Endothelial cell (in vitro differentiated cells): ENCODE measurements around the gene DZANK1. TPM values are rescaled to one million over a fixed set of nuclear protein-coding genes. Genes with fewer than 3 reads are reported as not detected.
A peak's percentile ranks its signal among the peaks of the same experiment; 100 is the strongest.

Experiments
- DNase-seq: peaks from one replicate; pipeline ENCODE4 v3.0.0; 2021; ENCODE audit warnings: low spot score
- H3K27ac Mint-ChIP-seq: one replicate; pipeline ENCODE4 v1.8.0; 2021; ENCODE audit warnings: mixed read lengths, inconsistent platforms; ENCODE audit not compliant: unreplicated experiment
- H3K27me3 Mint-ChIP-seq: one replicate; pipeline ENCODE4 v1.8.0; 2021; ENCODE audit warnings: mild to moderate bottlenecking, moderate library complexity, mixed read lengths, inconsistent platforms; ENCODE audit not compliant: unreplicated experiment
- H3K36me3 Mint-ChIP-seq: one replicate; pipeline ENCODE4 v1.8.0; 2021; ENCODE audit warnings: mild to moderate bottlenecking, low read depth, mixed read lengths, inconsistent platforms; ENCODE audit not compliant: unreplicated experiment
- H3K4me1 Mint-ChIP-seq: one replicate; pipeline ENCODE4 v1.8.0; 2021; ENCODE audit warnings: mild to moderate bottlenecking, mixed read lengths, inconsistent platforms; ENCODE audit not compliant: unreplicated experiment
- H3K4me3 Mint-ChIP-seq: one replicate; pipeline ENCODE4 v1.8.0; 2021; ENCODE audit warnings: mild to moderate bottlenecking, mixed read lengths, inconsistent platforms; ENCODE audit not compliant: unreplicated experiment
- H3K9me3 Mint-ChIP-seq: one replicate; pipeline ENCODE4 v1.8.0; 2021; ENCODE audit warnings: mixed read lengths, inconsistent platforms; ENCODE audit not compliant: unreplicated experiment
- long read RNA-seq: library from polyadenylated mRNA; unstranded; transcript quantifications from one replicate; pipeline ENCODE4 v2.0.0, GENCODE V29; 2020; ENCODE audit not compliant: unreplicated experiment
- total RNA-seq: library from RNA; stranded (reverse); fragmentation: NEBNext Ultra II Directional; extraction: Animal tissue kit (Norgen Biotek cat#: 25700); gene quantifications from one replicate; pipeline ENCODE4 v1.2.1, GENCODE V29; 2021; ENCODE audit not compliant: unreplicated experiment
- TF ChIP-seq, protein P1 (sequence below): fragments of 200-600 bp; sonication (generic); IDR thresholded peaks from one replicate; pipeline ENCODE4 v1.5.0; 2021; ENCODE audit warnings: antibody characterized with exemption; ENCODE audit not compliant: unreplicated experiment

Gene DZANK1
- 4.2 TPM for total RNA-seq
- long read RNA-seq, partial matches to known transcripts: 1 of 1 reads
- long read RNA-seq, other reads (novel, unspliced or antisense): 0 of 1 reads

DNA sequence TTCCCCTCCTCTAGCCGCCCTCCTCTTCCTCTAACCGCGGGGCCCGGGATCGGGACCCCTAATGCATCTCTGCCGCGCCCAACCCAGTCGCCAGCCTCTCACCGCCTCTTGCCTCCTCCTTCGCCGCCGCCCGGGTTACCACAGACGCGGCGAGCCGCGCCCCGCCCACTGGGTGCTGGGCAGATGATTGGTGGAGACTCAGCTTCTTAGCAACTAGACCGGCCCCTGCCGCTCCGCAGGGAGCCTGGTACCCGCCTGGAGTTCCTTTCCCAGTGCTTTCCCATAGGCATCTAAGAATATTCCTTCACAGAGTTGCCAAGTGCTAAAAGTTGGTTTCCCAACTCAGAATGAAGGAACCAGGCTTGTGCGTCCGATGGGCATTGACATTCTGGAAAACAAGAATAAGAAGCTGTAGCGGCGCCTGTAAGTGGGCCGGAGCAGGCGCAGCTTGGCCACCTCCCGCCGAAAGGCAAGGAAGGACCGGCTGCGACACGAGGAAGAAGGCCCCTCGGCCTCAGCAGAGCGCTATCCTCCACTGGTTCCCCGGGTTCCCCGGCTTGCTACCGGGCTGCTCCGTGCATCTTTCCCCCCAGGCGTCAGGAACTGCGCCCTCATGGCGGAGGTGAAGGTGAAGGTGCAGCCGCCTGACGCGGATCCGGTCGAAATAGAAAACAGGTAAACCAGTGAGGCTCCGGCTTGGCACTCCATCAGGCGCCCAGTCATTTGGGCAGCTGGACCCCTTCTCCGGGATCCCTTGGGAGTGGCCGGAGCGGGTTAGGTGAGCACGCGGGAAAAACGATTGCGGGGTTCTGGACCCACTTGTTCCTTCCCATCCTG lies at the start of gene DZANK1, which contains the start of gene POLR3F:
DZANK1 (minus strand) TSS at position 137 of the 837 bp plus-strand sequence. CDS start 1,672 bp downstream, outside the sequence.
POLR3F (plus strand) TSS at position 497 of the 837 bp plus-strand sequence; CDS start at position 614, 117 bp downstream.
- H3K4me3 Mint-ChIP-seq: peak within 1 kb of the TSS; percentile 97
- no peaks in the 10 kb centered on the region for H3K36me3 Mint-ChIP-seq
- H3K4me1 Mint-ChIP-seq: peaks cover 16% of the 10 kb centered on the region
- no peaks in the 10 kb centered on the region for H3K9me3 Mint-ChIP-seq
- H3K27me3 Mint-ChIP-seq: no peaks in the 10 kb centered on the region
- peak within 1 kb of the TSS; percentile 96 for H3K27ac Mint-ChIP-seq
- peak; percentile 94 for DNase-seq
- TF ChIP-seq, protein P1, sequence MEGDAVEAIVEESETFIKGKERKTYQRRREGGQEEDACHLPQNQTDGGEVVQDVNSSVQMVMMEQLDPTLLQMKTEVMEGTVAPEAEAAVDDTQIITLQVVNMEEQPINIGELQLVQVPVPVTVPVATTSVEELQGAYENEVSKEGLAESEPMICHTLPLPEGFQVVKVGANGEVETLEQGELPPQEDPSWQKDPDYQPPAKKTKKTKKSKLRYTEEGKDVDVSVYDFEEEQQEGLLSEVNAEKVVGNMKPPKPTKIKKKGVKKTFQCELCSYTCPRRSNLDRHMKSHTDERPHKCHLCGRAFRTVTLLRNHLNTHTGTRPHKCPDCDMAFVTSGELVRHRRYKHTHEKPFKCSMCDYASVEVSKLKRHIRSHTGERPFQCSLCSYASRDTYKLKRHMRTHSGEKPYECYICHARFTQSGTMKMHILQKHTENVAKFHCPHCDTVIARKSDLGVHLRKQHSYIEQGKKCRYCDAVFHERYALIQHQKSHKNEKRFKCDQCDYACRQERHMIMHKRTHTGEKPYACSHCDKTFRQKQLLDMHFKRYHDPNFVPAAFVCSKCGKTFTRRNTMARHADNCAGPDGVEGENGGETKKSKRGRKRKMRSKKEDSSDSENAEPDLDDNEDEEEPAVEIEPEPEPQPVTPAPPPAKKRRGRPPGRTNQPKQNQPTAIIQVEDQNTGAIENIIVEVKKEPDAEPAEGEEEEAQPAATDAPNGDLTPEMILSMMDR: no peak

DNA sequence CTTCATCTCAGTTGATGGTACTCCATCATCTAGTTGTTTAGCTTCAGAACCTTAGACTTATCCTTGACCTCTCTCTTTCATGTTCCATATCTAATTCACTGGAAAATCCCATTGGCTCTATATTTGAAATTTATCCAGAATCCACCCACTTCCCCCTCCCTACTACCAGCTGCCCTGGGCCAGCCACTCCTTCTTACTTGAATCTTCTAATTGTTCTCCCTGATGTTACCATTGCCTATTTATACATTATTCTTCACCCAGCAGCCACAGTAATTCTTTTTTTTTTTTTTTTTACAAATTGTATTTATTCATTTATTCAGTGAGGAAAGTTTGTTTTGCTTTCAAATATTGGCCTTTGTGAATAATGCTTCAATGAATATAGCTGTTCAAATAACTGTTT lies 49.1 kb upstream of the DZANK1 start:
- H3K4me3 Mint-ChIP-seq: no peak overlapping the region
- no peaks in the 10 kb centered on the region for H3K4me1 Mint-ChIP-seq
- H3K27me3 Mint-ChIP-seq: no peaks in the 10 kb centered on the region
- TF ChIP-seq, protein P1: no peak
- H3K9me3 Mint-ChIP-seq: no peaks in the 10 kb centered on the region
- no peak overlapping the region for H3K27ac Mint-ChIP-seq
- no peak for DNase-seq
- peaks cover 8% of the 10 kb centered on the region for H3K36me3 Mint-ChIP-seq

GRCh38 chr20:18514127-18514526 lies 47.3 kb upstream of the DZANK1 start:
- TF ChIP-seq, protein P1: no peak
- Mint-ChIP-seq H3K9me3 (no peaks in the 10 kb centered on the region), H3K4me1 (peaks cover 2% of the 10 kb centered on the region), H3K4me3 (no peak overlapping the region), H3K27ac (no peak overlapping the region), H3K36me3 (peaks cover 14% of the 10 kb centered on the region), H3K27me3 (no peaks in the 10 kb centered on the region)
- DNase-seq: no peak

GRCh38 chr20:18513208-18513607 lies 46.4 kb upstream of the DZANK1 start:
- no peak overlapping the region for H3K27ac Mint-ChIP-seq
- H3K36me3 Mint-ChIP-seq: peaks cover 14% of the 10 kb centered on the region
- DNase-seq: no peak
- TF ChIP-seq, protein P1: no peak
- peaks cover 9% of the 10 kb centered on the region for H3K4me1 Mint-ChIP-seq
- peak overlapping the region; percentile 19 for H3K4me3 Mint-ChIP-seq
- no peaks in the 10 kb centered on the region for H3K9me3 Mint-ChIP-seq
- no peaks in the 10 kb centered on the region for H3K27me3 Mint-ChIP-seq

GRCh38 chr20:18511571-18511970 lies 44.7 kb upstream of the DZANK1 start:
- Mint-ChIP-seq H3K9me3 (no peaks in the 10 kb centered on the region), H3K36me3 (peaks cover 14% of the 10 kb centered on the region), H3K27ac (no peak overlapping the region), H3K4me1 (peaks cover 14% of the 10 kb centered on the region), H3K27me3 (peaks cover 2% of the 10 kb centered on the region), H3K4me3 (no peak overlapping the region)
- no peak for DNase-seq
- TF ChIP-seq, protein P1: no peak
